ENCODE results near the gene ZNF626.
"Not testable (repeated sequence)": the region's sequence is repeated elsewhere in the genome, so short reads cannot be mapped to it uniquely, and the experiment has no call there.

ZNF626 gene

GRCh38 chr19:20661150-20661819 is at the start of gene ZNF626:
TSS of gene ZNF626 (minus strand) at chr19:20661571. CDS start at chr19:20661446, 125 bp downstream.
- Mint-ChIP-seq H3K4me1 (peaks cover 15% of the 10 kb centered on the region), H3K27me3 (no peaks in the 10 kb centered on the region), H3K36me3 (ENCODE audit: low read depth) (peaks cover 69% of the 10 kb centered on the region), H3K4me3 (peak within 1 kb of the TSS; percentile 91), H3K9me3 (peaks cover 31% of the 10 kb centered on the region), H3K27ac (peak within 1 kb of the TSS; percentile 88)
- peak; percentile 97 for ATAC-seq
- peak; percentile 88 for DNase-seq

GRCh38 chr19:20669263-20669662 is 7.9 kb upstream of the ZNF626 start:
- Mint-ChIP-seq H3K27ac (no peak overlapping the region), H3K27me3 (no peaks in the 10 kb centered on the region), H3K4me1 (peaks cover 2% of the 10 kb centered on the region), H3K4me3 (no peak overlapping the region), H3K36me3 (ENCODE audit: low read depth) (peaks cover under 1% of the 10 kb centered on the region), H3K9me3 (peaks cover 13% of the 10 kb centered on the region)
- DNase-seq = no peak
- no peak for ATAC-seq

GRCh38 chr19:20667281-20667680 is 5.9 kb upstream of the ZNF626 start:
- Mint-ChIP-seq H3K27me3 (no peaks in the 10 kb centered on the region), H3K27ac (no peak overlapping the region), H3K4me3 (no peak overlapping the region), H3K9me3 (peaks cover 24% of the 10 kb centered on the region), H3K36me3 (ENCODE audit: low read depth) (peaks cover 14% of the 10 kb centered on the region), H3K4me1 (peaks cover 2% of the 10 kb centered on the region)
- DNase-seq = no peak
- no peak for ATAC-seq

GRCh38 chr19:20664901-20665781 is 3.8 kb upstream of the ZNF626 start:
- Mint-ChIP-seq H3K27ac (no peak overlapping the region), H3K4me3 (no peak overlapping the region)

GRCh38 chr19:20664475-20664874 is 3.1 kb upstream of the ZNF626 start:
- H3K9me3 Mint-ChIP-seq = peaks cover 24% of the 10 kb centered on the region

More at GRCh38 chr19:20664901-20665781, 3.8 kb upstream of the ZNF626 start:
- H3K9me3 Mint-ChIP-seq = peaks cover 24% of the 10 kb centered on the region
- peaks cover 31% of the 10 kb centered on the region for H3K36me3 Mint-ChIP-seq (ENCODE audit: low read depth)
- H3K27me3 Mint-ChIP-seq = no peaks in the 10 kb centered on the region
- DNase-seq (no peak), ATAC-seq (no peak)
- peaks cover 11% of the 10 kb centered on the region for H3K4me1 Mint-ChIP-seq

GRCh38 chr19:20662421-20663105 is 1.2 kb upstream of the ZNF626 start:
- H3K27ac Mint-ChIP-seq = no peak overlapping the region
- peaks cover 56% of the 10 kb centered on the region for H3K36me3 Mint-ChIP-seq (ENCODE audit: low read depth)
- no peak for DNase-seq
- H3K4me3 Mint-ChIP-seq = no peak overlapping the region
- H3K9me3 Mint-ChIP-seq = peaks cover 29% of the 10 kb centered on the region
- no peaks in the 10 kb centered on the region for H3K27me3 Mint-ChIP-seq
- H3K4me1 Mint-ChIP-seq = peaks cover 12% of the 10 kb centered on the region
- ATAC-seq = no peak

More at GRCh38 chr19:20664475-20664874, 3.1 kb upstream of the ZNF626 start:
- H3K36me3 Mint-ChIP-seq (ENCODE audit: low read depth) = peaks cover 37% of the 10 kb centered on the region
- not testable (repeated sequence) for H3K27ac Mint-ChIP-seq, DNase-seq, H3K27me3 Mint-ChIP-seq, ATAC-seq
- peak overlapping the region; percentile 11 for H3K4me3 Mint-ChIP-seq
- H3K4me1 Mint-ChIP-seq = peaks cover 12% of the 10 kb centered on the region

GRCh38 chr19:20660473-20661140 is 764 bp downstream of the ZNF626 start:
- peaks cover 75% of the 10 kb centered on the region for H3K36me3 Mint-ChIP-seq (ENCODE audit: low read depth)
- H3K4me1 Mint-ChIP-seq = peaks cover 15% of the 10 kb centered on the region
- H3K4me3 Mint-ChIP-seq = peak overlapping the region; percentile 91
- no peak for ATAC-seq
- DNase-seq = no peak
- H3K27me3 Mint-ChIP-seq = no peaks in the 10 kb centered on the region
- peaks cover 36% of the 10 kb centered on the region for H3K9me3 Mint-ChIP-seq
- peak overlapping the region; percentile 88 for H3K27ac Mint-ChIP-seq

GRCh38 chr19:20640545-20640944 is 20.8 kb downstream of the ZNF626 start:
- H3K4me1 Mint-ChIP-seq = no peaks in the 10 kb centered on the region
- DNase-seq (no peak), ATAC-seq (no peak)
- peaks cover 77% of the 10 kb centered on the region for H3K36me3 Mint-ChIP-seq (ENCODE audit: low read depth)
- H3K27ac Mint-ChIP-seq = no peak overlapping the region
- H3K9me3 Mint-ChIP-seq = peaks cover 43% of the 10 kb centered on the region
- no peak overlapping the region for H3K4me3 Mint-ChIP-seq
- H3K27me3 Mint-ChIP-seq = no peaks in the 10 kb centered on the region

- H3K4me1 Mint-ChIP-seq = no peaks in the 10 kb centered on the region
- no peak overlapping the region for H3K4me3 Mint-ChIP-seq
- H3K27me3 Mint-ChIP-seq = no peaks in the 10 kb centered on the region
- peaks cover 39% of the 10 kb centered on the region for H3K9me3 Mint-ChIP-seq
- peaks cover 77% of the 10 kb centered on the region for H3K36me3 Mint-ChIP-seq (ENCODE audit: low read depth)
- no peak for ATAC-seq
- no peak for DNase-seq
- no peak overlapping the region for H3K27ac Mint-ChIP-seq
Measured at GRCh38 chr19:20640023-20640422, 21.3 kb downstream of the ZNF626 start.

- not testable (repeated sequence) for H3K4me1 Mint-ChIP-seq, H3K4me3 Mint-ChIP-seq, H3K27me3 Mint-ChIP-seq, DNase-seq, H3K27ac Mint-ChIP-seq, ATAC-seq
- peaks cover 32% of the 10 kb centered on the region for H3K9me3 Mint-ChIP-seq
- peaks cover 31% of the 10 kb centered on the region for H3K36me3 Mint-ChIP-seq (ENCODE audit: low read depth)
Measured at GRCh38 chr19:20624560-20624959, 36.8 kb downstream of the ZNF626 start.

- Mint-ChIP-seq H3K9me3 (peaks cover 59% of the 10 kb centered on the region), H3K4me3 (no peak overlapping the region), H3K36me3 (ENCODE audit: low read depth) (peaks cover 5% of the 10 kb centered on the region), H3K27me3 (no peaks in the 10 kb centered on the region), H3K27ac (no peak overlapping the region), H3K4me1 (no peaks in the 10 kb centered on the region)
- DNase-seq = no peak
- ATAC-seq = no peak
Measured at GRCh38 chr19:20616071-20616470, 45.3 kb downstream of the ZNF626 start.

GRCh38 chr19:20614971-20615370 is 46.4 kb downstream of the ZNF626 start:
- H3K9me3 Mint-ChIP-seq = peaks cover 69% of the 10 kb centered on the region
- not testable (repeated sequence) for H3K27me3 Mint-ChIP-seq; H3K4me3 Mint-ChIP-seq; DNase-seq; H3K4me1 Mint-ChIP-seq; H3K36me3 Mint-ChIP-seq (ENCODE audit: low read depth); ATAC-seq; H3K27ac Mint-ChIP-seq

GRCh38 chr19:20612711-20613316 is 48.6 kb downstream of the ZNF626 start:
- ATAC-seq (no peak), DNase-seq (no peak)
- H3K4me3 Mint-ChIP-seq = no peak overlapping the region
- H3K4me1 Mint-ChIP-seq = no peaks in the 10 kb centered on the region
- peaks cover 8% of the 10 kb centered on the region for H3K36me3 Mint-ChIP-seq (ENCODE audit: low read depth)
- peaks cover 69% of the 10 kb centered on the region for H3K9me3 Mint-ChIP-seq
- H3K27ac Mint-ChIP-seq = no peak overlapping the region
- H3K27me3 Mint-ChIP-seq = no peaks in the 10 kb centered on the region

- Mint-ChIP-seq H3K9me3 (peaks cover 66% of the 10 kb centered on the region), H3K27me3 (no peaks in the 10 kb centered on the region), H3K4me3 (no peak overlapping the region), H3K36me3 (ENCODE audit: low read depth) (peaks cover 8% of the 10 kb centered on the region), H3K4me1 (no peaks in the 10 kb centered on the region), H3K27ac (no peak overlapping the region)
- no peak for DNase-seq
- ATAC-seq = no peak
Measured at GRCh38 chr19:20611866-20612265, 49.5 kb downstream of the ZNF626 start.
